OCI-LY3 (cell line): ENCODE measurements around the gene SYT2.
A peak's percentile ranks its signal among the peaks of the same experiment; 100 is the strongest.
"Not testable (repeated sequence)": the region's sequence is repeated elsewhere in the genome, so short reads cannot be mapped to it uniquely, and the experiment has no call there.

Source experiments
- H2AFZ ChIP-seq: fragments of 200-600, 300-600 bp; shearing (Covaris generic); 2 replicates; pipeline ENCODE4 v1.6.0; 2014; ENCODE audit warnings: antibody characterized with exemption, low read depth, low read length
- H3K27ac ChIP-seq: fragments of 200-600, 300-600 bp; sonication (generic); 2 replicates; pipeline ENCODE4 v1.5.1; 2014; ENCODE audit warnings: mild to moderate bottlenecking, low read length, moderate library complexity, mixed read lengths
- H3K27me3 ChIP-seq: fragments of 200-600, 300-600 bp; sonication (generic); 2 replicates; pipeline ENCODE4 v1.6.1; 2014; ENCODE audit warnings: low read depth, low read length, mixed read lengths
- H3K36me3 ChIP-seq: fragments of 200-600, 300-600 bp; sonication (generic); replicated peaks from 2 replicates; pipeline ENCODE3; 2014; ENCODE audit warnings: low read depth, low read length, mixed read lengths
- H3K4me1 ChIP-seq: fragments of 300-600, 200-600 bp; sonication (generic); 2 replicates; pipeline ENCODE4 v1.6.1; 2014; ENCODE audit warnings: low read length, mixed read lengths
- H3K4me2 ChIP-seq: fragments of 200-600, 300-600 bp; sonication (generic); 2 replicates; pipeline ENCODE4 v1.6.1; 2014; ENCODE audit warnings: low read length, mixed read lengths
- H3K4me3 ChIP-seq: fragments of 300-600, 200-600 bp; sonication (generic); 2 replicates; pipeline ENCODE4 v1.5.1; 2014; ENCODE audit warnings: antibody characterized with exemption, mild to moderate bottlenecking, low read length, moderate library complexity
- H3K79me2 ChIP-seq: fragments of 300-600, 200-600 bp; shearing (Covaris generic); 2 replicates; pipeline ENCODE4 v1.6.1; 2014; ENCODE audit warnings: mild to moderate bottlenecking, low read length, mixed read lengths
- H3K9ac ChIP-seq: fragments of 300-600, 200-600 bp; shearing (Covaris generic); 2 replicates; pipeline ENCODE4 v1.6.0; 2014; ENCODE audit warnings: mild to moderate bottlenecking, low read length, moderate library complexity
- H3K9me3 ChIP-seq: fragments of 200-600, 300-600 bp; shearing (Covaris generic); 2 replicates; pipeline ENCODE4 v1.6.1; 2014; ENCODE audit warnings: low read length, mixed read lengths; ENCODE audit not compliant: insufficient read depth
- H4K20me1 ChIP-seq: fragments of 200-600, 300-600 bp; sonication (generic); 2 replicates; pipeline ENCODE4 v1.6.1; 2016; ENCODE audit warnings: low read length, mixed read lengths; ENCODE audit not compliant: insufficient read depth
- CTCF ChIP-seq: fragments of 200-600, 300-600 bp; sonication (generic); IDR thresholded peaks from 2 replicates; pipeline ENCODE4 v1.5.1; 2014; ENCODE audit warnings: antibody characterized with exemption, low read length, low read depth
- EZH2phosphoT487 ChIP-seq: fragments of 200-600 bp; shearing (Covaris generic); IDR thresholded peaks from 2 replicates; pipeline ENCODE4 v1.6.1; 2018; ENCODE audit warnings: antibody characterized with exemption, mixed run types, low read depth

SYT2 gene

GRCh38 chr1:202561726-202562443 lies 148.4 kb downstream of the SYT2 start:
- no peaks in the 10 kb centered on the region for H3K9me3 ChIP-seq
- no peaks in the 10 kb centered on the region for H4K20me1 ChIP-seq
- no peaks in the 10 kb centered on the region for H3K27me3 ChIP-seq
- TF ChIP-seq CTCF (peak; percentile 19; the same call in 1 of the 2 replicates), EZH2phosphoT487 (no peak)
- H3K9ac ChIP-seq: no peak overlapping the region
- no peaks in the 10 kb centered on the region for H3K79me2 ChIP-seq
- H3K4me2 ChIP-seq: no peak overlapping the region
- H3K27ac ChIP-seq: no peak overlapping the region
- H3K4me3 ChIP-seq: no peak overlapping the region
- peaks cover 31% of the 10 kb centered on the region for H3K4me1 ChIP-seq
- no peak overlapping the region for H2AFZ ChIP-seq
- H3K36me3 ChIP-seq: no peaks in the 10 kb centered on the region

- Histone ChIP-seq H3K27ac (no peak overlapping the region), H3K4me3 (no peak overlapping the region)
Observed at GRCh38 chr1:202561240-202561639, 149.0 kb downstream of the SYT2 start.

GRCh38 chr1:202557662-202558061 lies 152.6 kb downstream of the SYT2 start:
- not testable (repeated sequence) for H2AFZ ChIP-seq, H3K27ac ChIP-seq, H3K9ac ChIP-seq, H3K36me3 ChIP-seq, H3K4me2 ChIP-seq, H4K20me1 ChIP-seq, H3K27me3 ChIP-seq, H3K4me3 ChIP-seq, H3K9me3 ChIP-seq, H3K79me2 ChIP-seq
- H3K4me1 ChIP-seq: peaks cover 16% of the 10 kb centered on the region

More at GRCh38 chr1:202561240-202561639, 149.0 kb downstream of the SYT2 start:
- H3K9me3 ChIP-seq: no peaks in the 10 kb centered on the region
- H3K9ac ChIP-seq: no peak overlapping the region
- H3K36me3 ChIP-seq: no peaks in the 10 kb centered on the region
- no peak overlapping the region for H3K4me2 ChIP-seq
- H3K79me2 ChIP-seq: no peaks in the 10 kb centered on the region
- peaks cover 24% of the 10 kb centered on the region for H3K4me1 ChIP-seq
- TF ChIP-seq EZH2phosphoT487 (no peak), CTCF (no peak)
- H4K20me1 ChIP-seq: no peaks in the 10 kb centered on the region
- H3K27me3 ChIP-seq: no peaks in the 10 kb centered on the region
- no peak overlapping the region for H2AFZ ChIP-seq

GRCh38 chr1:202556037-202556436 lies 154.2 kb downstream of the SYT2 start:
- not testable (repeated sequence) for H4K20me1 ChIP-seq, H3K27me3 ChIP-seq, H3K36me3 ChIP-seq, H3K9me3 ChIP-seq, H3K4me3 ChIP-seq, H3K9ac ChIP-seq, H3K79me2 ChIP-seq, H3K4me2 ChIP-seq, H3K27ac ChIP-seq, H2AFZ ChIP-seq
- peaks cover 18% of the 10 kb centered on the region for H3K4me1 ChIP-seq

GRCh38 chr1:202554619-202555018 lies 155.6 kb downstream of the SYT2 start:
- not testable (repeated sequence) for H3K27ac ChIP-seq, H3K27me3 ChIP-seq, H3K9ac ChIP-seq, H3K79me2 ChIP-seq, H4K20me1 ChIP-seq, H3K4me2 ChIP-seq, H3K4me3 ChIP-seq, H3K36me3 ChIP-seq, H2AFZ ChIP-seq, H3K9me3 ChIP-seq
- H3K4me1 ChIP-seq: peaks cover 18% of the 10 kb centered on the region
